HepG2 (cell line): ENCODE data around the gene TGM1. TPM values are rescaled to one million over a fixed set of nuclear protein-coding genes. Genes with fewer than 3 reads are reported as not detected.
A peak's percentile ranks its signal among the peaks of the same experiment; 100 is the strongest.

Experiments
- HMGXB4 ChIP-seq, 2 experiments: sonication (generic) in 1 of 2; formaldehyde crosslinking in 1 of 2; IDR thresholded peaks; 2 replicates each; pipeline versions ENCODE4 v1.4.0 to v1.6.1; 2018 to 2020; ENCODE audit warnings: missing genetic modification reagents in 2 of 2, borderline replicate concordance in 1 of 2, low read depth in 1 of 2, mild to moderate bottlenecking in 1 of 2, missing biosample characterization in 1 of 2
- NFATC3 ChIP-seq: sonication (generic); formaldehyde crosslinking; IDR thresholded peaks from 2 replicates; pipeline ENCODE4 v1.5.1; 2020; ENCODE audit warnings: mild to moderate bottlenecking, missing genetic modification reagents
- RFX3 ChIP-seq: IDR thresholded peaks from 2 replicates; pipeline ENCODE4 v1.6.1; 2016; ENCODE audit warnings: missing biosample characterization, missing genetic modification reagents
- SCMH1 ChIP-seq: sonication (generic); formaldehyde crosslinking; IDR thresholded peaks from 2 replicates; pipeline ENCODE4 v1.9.0; 2021; ENCODE audit warnings: missing genetic modification reagents, mild to moderate bottlenecking, borderline replicate concordance
- ZSCAN5A ChIP-seq: sonication (generic); formaldehyde crosslinking; IDR thresholded peaks from 2 replicates; pipeline ENCODE4 v1.8.0; 2022; ENCODE audit warnings: mild to moderate bottlenecking, missing genetic modification reagents, borderline replicate concordance
- polyA plus RNA-seq, 8 experiments: library from polyadenylated mRNA; depleted of rRNA in 3 of 8; stranded (reverse) in 7 of 8; unstranded in 1 of 8; fragments of >200 nt; fragmentation: Illumina TruSeq in 4 of 8; extraction: Trizol in 4 of 8; gene quantifications; 2 replicates each; pipeline versions ENCODE4 v1.2.1 to v1.2.3, GENCODE V29; 2011 to 2016; ENCODE audit warnings: low read depth in 4 of 8, missing spikeins in 1 of 8, mixed read lengths in 1 of 8; ENCODE audit not compliant: insufficient read depth in 1 of 8
- total RNA-seq, 5 experiments: library from RNA; depleted of rRNA; stranded (reverse); fragments of >200 nt; fragmentation: Illumina TruSeq; extraction: Trizol; gene quantifications; 2 replicates each; pipeline ENCODE4 v1.2.3, GENCODE V29; 2016; ENCODE audit warnings: low read depth in 1 of 5

Gene TGM1
- total and polyA plus RNA-seq, 2 of the 13 experiments (the other 11 are each of a cell fraction or from before 2014, with no cell fraction given): 3.2 to 10.6 TPM

- TF ChIP-seq HMGXB4 (CRISPR knock-in tag; IDR thresholded peaks at IDR 0.05; ENCODE audit: borderline replicate concordance in 1 of 2, low read depth in 1 of 2) (peak; percentile 100), RFX3 (peak; percentile 17; the same call in 1 of the 2 replicates), SCMH1 (CRISPR knock-in tag) (no peak), NFATC3 (CRISPR knock-in tag) (no peak), ZSCAN5A (CRISPR knock-in tag) (peak; percentile 98)
These were observed 47.3 kb downstream of the TGM1 start, which contains the start of gene MDP1 (continued) for GRCh38 chr14:24215495-24216344.
